Fibroblast of gingiva (primary cell): Measurements from ENCODE around the gene SHANK2.
"Not testable (repeated sequence)": the region's sequence is repeated elsewhere in the genome, so short reads cannot be mapped to it uniquely, and the experiment has no call there.

Experiments used
- DNase-seq: peaks from one replicate; pipeline ENCODE4 v3.0.0-alpha.2; 2011; ENCODE audit warnings: low read depth

SHANK2 gene

DNA sequence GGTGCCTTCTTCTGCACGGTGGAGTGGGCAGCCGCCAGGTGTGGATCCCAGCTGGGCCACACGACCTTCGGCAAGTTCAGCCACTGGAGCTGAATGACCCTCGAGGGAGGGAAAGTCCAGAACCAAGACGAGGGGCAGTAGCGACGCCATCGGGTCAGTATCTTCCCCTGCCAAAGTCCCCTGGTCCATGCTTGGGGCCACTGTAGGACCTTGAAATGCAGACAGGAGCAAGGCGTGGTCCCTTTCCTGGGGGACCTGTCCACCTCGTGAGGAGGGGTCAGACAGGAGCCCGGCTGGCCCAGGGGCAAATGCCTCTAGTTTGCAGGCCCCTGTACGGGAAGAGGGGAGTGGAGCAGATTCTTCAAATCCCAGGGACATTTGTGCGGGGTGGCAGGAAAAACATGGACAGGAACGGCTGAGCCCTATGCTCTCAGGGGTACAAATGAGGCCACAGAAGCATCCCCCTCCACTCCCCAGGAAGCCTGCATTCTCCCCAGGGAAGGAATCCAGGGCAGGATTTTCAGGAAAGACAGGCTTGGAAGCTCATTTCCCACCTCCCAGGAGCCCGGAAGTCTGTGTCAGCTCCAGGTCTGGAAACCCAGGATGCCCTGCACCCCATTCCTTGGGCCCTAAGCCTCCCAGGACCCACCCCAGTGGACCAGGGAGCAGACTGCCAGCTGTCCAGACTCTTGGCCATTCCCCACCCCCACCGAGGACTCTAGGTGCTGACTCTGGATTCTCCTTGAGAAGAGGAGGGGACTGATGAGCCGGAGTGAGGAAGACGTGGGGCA, 6.6 kb downstream of the SHANK2 start:
- no peak for DNase-seq

GRCh38 chr11:71244116-71244810, 8.1 kb downstream of the SHANK2 start:
- DNase-seq, result peak; percentile 95

- no peak for DNase-seq
Measured at GRCh38 chr11:71242391-71242790, 10.0 kb downstream of the SHANK2 start.

GRCh38 chr11:71241721-71242259, 10.6 kb downstream of the SHANK2 start:
- DNase-seq, result no peak

GRCh38 chr11:71240865-71241691, 11.3 kb downstream of the SHANK2 start:
- DNase-seq, result peak; percentile 98

GRCh38 chr11:71240061-71240690, 12.2 kb downstream of the SHANK2 start:
- DNase-seq, result no peak

- no peak for DNase-seq
Measured at GRCh38 chr11:71239581-71239980, 12.8 kb downstream of the SHANK2 start.

GRCh38 chr11:71238941-71239340, 13.4 kb downstream of the SHANK2 start:
- DNase-seq, result no peak

DNA sequence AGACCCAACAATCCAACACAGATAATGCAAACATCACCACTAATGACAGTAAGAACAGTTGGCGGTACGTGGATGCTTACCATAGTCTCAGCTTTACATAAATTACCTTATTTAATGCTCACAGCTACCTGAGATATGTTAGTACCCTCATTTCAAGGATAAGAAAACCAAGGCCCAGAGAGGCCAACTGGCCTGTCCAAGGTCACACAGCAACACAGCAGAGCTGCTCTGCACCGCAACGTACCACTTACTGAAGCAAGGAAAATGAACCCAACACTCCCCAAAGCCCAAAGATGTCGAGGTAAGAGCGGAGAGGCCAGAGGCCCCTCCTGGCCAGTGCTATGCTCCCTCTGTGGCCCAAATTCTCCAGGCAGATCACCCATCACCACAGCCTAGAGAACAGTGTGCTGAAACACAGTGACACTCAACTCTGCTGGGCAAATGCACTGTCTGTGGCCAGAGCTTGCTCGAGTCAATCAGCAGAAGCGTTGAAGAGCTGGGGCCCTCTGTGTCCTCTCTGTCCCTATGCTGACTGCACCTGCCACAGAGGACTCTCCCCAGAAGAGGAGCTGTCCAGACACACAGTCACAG, 14.0 kb downstream of the SHANK2 start:
- DNase-seq, result no peak

DNA sequence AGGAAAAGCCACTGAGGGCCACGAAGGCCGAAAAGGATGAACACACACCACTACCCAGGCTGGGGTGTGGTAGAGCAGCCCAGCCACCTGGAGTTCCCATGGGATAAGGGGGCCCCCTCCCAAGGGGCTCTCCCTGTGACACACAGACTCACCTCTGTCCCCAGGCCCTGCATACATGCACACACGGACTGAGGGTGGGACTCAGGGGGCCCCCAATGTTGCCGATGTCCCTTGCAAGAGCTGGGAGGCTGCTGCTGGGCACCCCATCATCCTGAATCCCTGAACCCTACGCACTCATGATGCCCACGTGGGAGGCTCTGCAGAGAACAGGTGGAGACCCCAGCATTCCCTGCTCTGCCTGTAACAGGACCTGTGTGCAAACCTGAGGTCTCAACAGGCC, 14.5 kb downstream of the SHANK2 start:
- DNase-seq, result no peak

- no peak for DNase-seq
Measured at GRCh38 chr11:71236836-71237475, 15.4 kb downstream of the SHANK2 start.

- DNase-seq, result no peak
Measured at GRCh38 chr11:71235719-71236118, 16.7 kb downstream of the SHANK2 start.

DNA sequence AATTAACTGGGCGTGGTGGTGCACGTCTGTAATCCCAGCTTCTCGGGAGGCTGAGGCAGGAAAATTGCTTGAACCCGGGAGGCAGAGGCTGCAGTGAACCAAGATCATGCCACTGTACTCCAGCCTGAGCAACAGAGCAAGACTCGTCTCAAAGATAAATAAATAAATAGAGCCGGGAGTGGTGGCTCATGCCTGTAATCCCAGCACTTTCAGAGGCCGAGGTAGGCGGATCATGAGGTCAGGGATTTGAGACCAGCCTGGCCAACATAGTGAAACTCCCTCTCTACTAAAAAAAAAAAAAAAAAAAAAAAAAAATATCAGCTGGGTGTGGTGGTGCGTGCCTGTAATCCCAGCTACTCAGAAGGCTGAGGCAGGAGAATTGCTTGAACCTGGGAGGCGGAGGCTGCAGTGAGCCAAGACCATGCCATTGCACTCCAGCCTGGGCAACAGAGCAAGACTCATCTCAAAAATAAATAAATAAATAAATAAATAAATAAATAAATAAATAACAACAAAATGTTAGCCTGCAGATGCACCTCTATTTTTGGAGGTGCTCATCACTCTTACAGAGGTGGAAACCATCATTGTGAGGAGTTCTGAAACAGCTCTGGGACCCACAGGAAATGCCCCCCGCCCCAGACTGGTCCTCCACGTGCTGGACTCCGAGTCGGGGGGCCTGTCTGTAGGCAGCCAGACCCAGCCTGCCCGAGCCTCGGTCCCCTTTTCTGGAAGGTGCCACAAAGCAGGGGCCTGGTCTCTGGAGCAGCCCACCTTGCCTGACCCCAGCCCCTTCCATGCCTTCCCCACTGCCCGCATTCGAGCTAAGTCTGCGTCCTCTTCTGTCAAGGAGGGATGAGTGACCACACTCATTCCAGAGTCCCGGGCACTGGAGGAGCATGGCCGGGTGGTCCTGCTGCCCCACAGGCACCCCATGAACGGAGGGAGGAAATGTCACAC, 18.2 kb downstream of the SHANK2 start:
- not testable (repeated sequence) for DNase-seq

DNA sequence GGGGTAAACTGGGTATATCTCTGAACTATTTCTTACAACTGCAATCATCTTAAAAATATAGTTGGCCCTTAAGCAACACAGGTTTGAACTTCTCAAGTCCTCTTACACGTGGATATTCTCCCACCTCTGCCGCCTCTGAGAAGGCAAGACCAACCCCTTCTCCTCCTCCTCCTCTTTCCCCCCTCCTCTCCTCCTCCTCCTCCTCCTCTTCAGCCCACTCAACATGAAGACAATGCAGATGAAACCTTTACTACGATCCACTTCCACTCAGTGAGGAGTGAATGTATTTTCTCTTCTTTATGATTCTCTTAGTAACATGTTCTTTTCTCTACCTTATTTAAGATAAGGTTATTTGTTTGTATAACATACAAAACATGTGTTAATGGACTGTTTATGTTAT, 20.0 kb downstream of the SHANK2 start:
- no peak for DNase-seq

DNA sequence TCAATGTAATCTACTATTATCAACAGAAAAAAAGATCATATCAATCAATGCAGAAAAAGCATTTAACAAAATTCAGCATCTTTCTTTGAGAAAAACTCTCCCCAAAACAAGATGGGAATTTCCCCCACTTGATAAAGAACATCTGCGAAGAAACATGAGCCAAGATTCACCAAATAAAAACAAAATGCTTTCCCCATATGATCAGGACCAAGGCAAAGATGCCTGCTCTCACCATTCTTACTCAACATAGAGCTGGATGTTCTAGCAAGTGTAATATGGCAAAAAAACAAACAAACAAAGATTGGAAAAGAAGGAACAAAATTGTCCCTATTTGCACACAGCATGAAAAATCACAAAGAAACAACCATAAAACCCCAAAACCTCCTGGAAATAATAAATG, 23.4 kb downstream of the SHANK2 start:
- DNase-seq, result peak; percentile 80

DNA sequence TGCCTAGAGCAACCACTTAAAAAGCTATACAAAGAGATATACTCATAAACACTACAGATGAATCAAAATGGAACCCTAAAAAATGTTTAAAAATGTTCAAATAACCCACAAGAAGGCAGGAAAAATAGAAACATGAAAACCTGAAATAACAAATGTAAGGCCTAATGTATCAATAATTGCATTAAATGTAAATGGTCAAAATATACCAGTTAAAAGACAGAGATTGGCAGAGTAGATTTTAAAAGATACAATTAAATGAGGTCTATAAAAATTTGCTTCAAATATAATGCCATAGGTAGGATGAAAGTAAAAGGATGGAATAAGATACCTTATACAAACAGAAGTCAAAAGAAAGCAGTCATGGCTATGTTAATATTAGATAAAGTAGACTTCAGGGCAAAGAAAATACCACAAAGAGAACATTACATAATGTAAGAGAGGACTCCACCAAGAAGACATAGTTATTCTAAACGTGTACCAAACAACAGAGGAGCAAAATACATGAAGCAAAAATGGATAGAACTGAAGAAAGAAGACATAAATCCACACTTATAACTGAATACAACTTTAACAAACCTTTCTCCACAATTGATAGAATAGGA, 25.2 kb downstream of the SHANK2 start:
- DNase-seq, result no peak

- DNase-seq, result no peak
Measured at GRCh38 chr11:71223671-71224660, 28.4 kb downstream of the SHANK2 start.

- DNase-seq, result no peak
Measured at GRCh38 chr11:71223081-71223405, 29.3 kb downstream of the SHANK2 start.
